ENCODE results near the gene CDH5. TPM values are rescaled to one million over a fixed set of nuclear protein-coding genes. Genes with fewer than 3 reads are reported as not detected.

The CDH5 gene
- polyA plus RNA-seq, 1 donor (not counting 4 experiments of a cell fraction or from before 2014, with no cell fraction given) = 0.05 TPM

DNA sequence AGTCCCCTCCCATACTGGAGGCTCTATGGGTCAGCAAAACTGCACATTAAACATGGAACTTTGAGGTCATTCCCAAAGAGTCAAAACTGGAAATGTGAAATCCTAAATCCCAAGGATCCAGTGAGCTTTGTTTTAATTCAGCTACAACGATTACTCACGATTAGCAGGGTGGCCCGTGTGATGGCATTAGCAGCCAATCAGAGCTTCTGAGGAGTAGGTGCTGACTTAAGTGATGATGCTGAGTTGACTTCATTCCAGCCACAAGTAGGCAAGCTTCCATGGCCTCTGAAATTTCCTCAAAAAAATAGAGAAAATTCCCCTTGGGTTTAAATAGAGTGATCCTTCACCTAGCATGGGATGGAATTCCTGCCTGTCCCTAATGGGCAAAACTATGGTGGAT, 32.5 kb downstream of the CDH5 start:
- no peak overlapping the region for H3K4me3 ChIP-seq (ENCODE audit: control insufficient read depth in 2 of 3, extremely low read depth in 1 of 3, insufficient read depth in 2 of 3, low read depth in 1 of 3, low read length in 3 of 3)
- no peaks in the 10 kb centered on the region for H3K9me3 ChIP-seq (ENCODE audit: control insufficient read depth, low read depth, low read length)
- no peak overlapping the region for H3K27ac ChIP-seq (ENCODE audit: control insufficient read depth, insufficient read depth, low read length)
- no peak overlapping the region for H3K9ac ChIP-seq (ENCODE audit: control insufficient read depth, extremely low read depth, insufficient read depth, low read length)
- H3K4me1 ChIP-seq (ENCODE audit: control insufficient read depth, extremely low read depth, insufficient read depth, low read length) = no peaks in the 10 kb centered on the region
- no peaks in the 10 kb centered on the region for H4K20me1 ChIP-seq (ENCODE audit: control insufficient read depth, extremely low read depth, insufficient read depth, low read length)
- TF ChIP-seq, protein P1, sequence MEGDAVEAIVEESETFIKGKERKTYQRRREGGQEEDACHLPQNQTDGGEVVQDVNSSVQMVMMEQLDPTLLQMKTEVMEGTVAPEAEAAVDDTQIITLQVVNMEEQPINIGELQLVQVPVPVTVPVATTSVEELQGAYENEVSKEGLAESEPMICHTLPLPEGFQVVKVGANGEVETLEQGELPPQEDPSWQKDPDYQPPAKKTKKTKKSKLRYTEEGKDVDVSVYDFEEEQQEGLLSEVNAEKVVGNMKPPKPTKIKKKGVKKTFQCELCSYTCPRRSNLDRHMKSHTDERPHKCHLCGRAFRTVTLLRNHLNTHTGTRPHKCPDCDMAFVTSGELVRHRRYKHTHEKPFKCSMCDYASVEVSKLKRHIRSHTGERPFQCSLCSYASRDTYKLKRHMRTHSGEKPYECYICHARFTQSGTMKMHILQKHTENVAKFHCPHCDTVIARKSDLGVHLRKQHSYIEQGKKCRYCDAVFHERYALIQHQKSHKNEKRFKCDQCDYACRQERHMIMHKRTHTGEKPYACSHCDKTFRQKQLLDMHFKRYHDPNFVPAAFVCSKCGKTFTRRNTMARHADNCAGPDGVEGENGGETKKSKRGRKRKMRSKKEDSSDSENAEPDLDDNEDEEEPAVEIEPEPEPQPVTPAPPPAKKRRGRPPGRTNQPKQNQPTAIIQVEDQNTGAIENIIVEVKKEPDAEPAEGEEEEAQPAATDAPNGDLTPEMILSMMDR (optimal IDR thresholded peaks at IDR 0.05 in 1 of 3, IDR thresholded peaks at IDR 0.05 in 1 of 3, conservative IDR thresholded peaks at IDR 0.05 in 1 of 3; ENCODE audit: extremely low read depth in 1 of 3, insufficient read depth in 2 of 3, low read length in 3 of 3) = no peak
- no peak for TF ChIP-seq EZH2 (IDR thresholded peaks at IDR 0.05; ENCODE audit: low read length)
- no peak overlapping the region for H2AFZ ChIP-seq (ENCODE audit: control insufficient read depth, low read length)
- no peak for FAIRE-seq
- DNase-seq (ENCODE audit: low read depth, low spot score) = no peak
- H3K79me2 ChIP-seq (ENCODE audit: control insufficient read depth, insufficient read depth, low read length) = no peaks in the 10 kb centered on the region
- no peaks in the 10 kb centered on the region for H3K27me3 ChIP-seq (ENCODE audit: control insufficient read depth, extremely low read depth, insufficient read depth, low read length)
- dilution Hi-C loops (cut with MboI; ENCODE audit: extremely low pct_ligation_motif_present, low sequenced_read_pairs) = no loop called here
- no peaks in the 10 kb centered on the region for H3K9me1 ChIP-seq (ENCODE audit: control insufficient read depth, extremely low read depth, insufficient read depth, low read length)
- no peak overlapping the region for H3K4me2 ChIP-seq (ENCODE audit: control insufficient read depth, extremely low read depth, insufficient read depth, low read depth, low read length)
- H3K36me3 ChIP-seq (ENCODE audit: control insufficient read depth in 2 of 2, extremely low read depth in 1 of 2, insufficient read depth in 2 of 2, low read length in 2 of 2) = no peaks in the 10 kb centered on the region

DNA sequence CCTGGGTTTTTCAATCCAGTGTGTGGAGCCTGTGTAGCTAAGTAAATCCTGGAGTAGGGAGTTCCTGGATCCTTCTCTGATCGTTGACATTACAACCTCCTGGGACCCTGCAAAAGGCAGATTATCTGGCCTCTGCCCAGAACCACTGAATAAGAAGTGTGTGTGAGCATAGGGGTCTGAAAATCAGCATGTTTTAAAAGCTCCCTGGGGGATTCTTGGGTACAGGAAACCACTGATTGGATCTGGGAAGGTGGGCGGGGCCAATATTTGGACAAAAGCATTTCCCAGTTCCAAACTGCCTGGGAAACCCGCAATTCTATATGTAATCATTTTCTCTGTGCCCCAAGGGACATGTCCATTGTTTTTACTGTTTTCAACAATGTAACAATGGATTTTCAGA, 33.4 kb downstream of the CDH5 start:
- Histone ChIP-seq H3K36me3 (ENCODE audit: control insufficient read depth in 2 of 2, extremely low read depth in 1 of 2, insufficient read depth in 2 of 2, low read length in 2 of 2) (no peaks in the 10 kb centered on the region), H3K4me3 (ENCODE audit: control insufficient read depth in 2 of 3, extremely low read depth in 1 of 3, insufficient read depth in 2 of 3, low read depth in 1 of 3, low read length in 3 of 3) (no peak overlapping the region), H4K20me1 (ENCODE audit: control insufficient read depth, extremely low read depth, insufficient read depth, low read length) (no peaks in the 10 kb centered on the region), H3K9ac (ENCODE audit: control insufficient read depth, extremely low read depth, insufficient read depth, low read length) (no peak overlapping the region), H3K9me3 (ENCODE audit: control insufficient read depth, low read depth, low read length) (no peaks in the 10 kb centered on the region), H3K27ac (ENCODE audit: control insufficient read depth, insufficient read depth, low read length) (no peak overlapping the region), H3K4me2 (ENCODE audit: control insufficient read depth, extremely low read depth, insufficient read depth, low read depth, low read length) (no peak overlapping the region), H2AFZ (ENCODE audit: control insufficient read depth, low read length) (no peak overlapping the region), H3K9me1 (ENCODE audit: control insufficient read depth, extremely low read depth, insufficient read depth, low read length) (no peaks in the 10 kb centered on the region), H3K27me3 (ENCODE audit: control insufficient read depth, extremely low read depth, insufficient read depth, low read length) (no peaks in the 10 kb centered on the region), H3K4me1 (ENCODE audit: control insufficient read depth, extremely low read depth, insufficient read depth, low read length) (no peaks in the 10 kb centered on the region), H3K79me2 (ENCODE audit: control insufficient read depth, insufficient read depth, low read length) (no peaks in the 10 kb centered on the region)
- FAIRE-seq (no peak), DNase-seq (ENCODE audit: low read depth, low spot score) (no peak)
- dilution Hi-C loops (cut with MboI; ENCODE audit: extremely low pct_ligation_motif_present, low sequenced_read_pairs) = no loop called here
- TF ChIP-seq, protein P1 (optimal IDR thresholded peaks at IDR 0.05 in 1 of 3, IDR thresholded peaks at IDR 0.05 in 1 of 3, conservative IDR thresholded peaks at IDR 0.05 in 1 of 3; ENCODE audit: extremely low read depth in 1 of 3, insufficient read depth in 2 of 3, low read length in 3 of 3) = no peak
- TF ChIP-seq EZH2 (IDR thresholded peaks at IDR 0.05; ENCODE audit: low read length) = no peak

Measured in keratinocyte (primary cell).